Stimulated activated naive CD4-positive, alpha-beta T cell (primary cell): ENCODE measurements around the gene AUTS2.

ENCODE experiments used
- DNase-seq, 6 experiments: peaks; one replicate each; lab custom pipeline; 2025; lab: John Stamatoyannopoulos, UW

Gene AUTS2

GRCh38 chr7:69656890-69657289, 58.6 kb downstream of the AUTS2 start:
- no peak for DNase-seq

DNA sequence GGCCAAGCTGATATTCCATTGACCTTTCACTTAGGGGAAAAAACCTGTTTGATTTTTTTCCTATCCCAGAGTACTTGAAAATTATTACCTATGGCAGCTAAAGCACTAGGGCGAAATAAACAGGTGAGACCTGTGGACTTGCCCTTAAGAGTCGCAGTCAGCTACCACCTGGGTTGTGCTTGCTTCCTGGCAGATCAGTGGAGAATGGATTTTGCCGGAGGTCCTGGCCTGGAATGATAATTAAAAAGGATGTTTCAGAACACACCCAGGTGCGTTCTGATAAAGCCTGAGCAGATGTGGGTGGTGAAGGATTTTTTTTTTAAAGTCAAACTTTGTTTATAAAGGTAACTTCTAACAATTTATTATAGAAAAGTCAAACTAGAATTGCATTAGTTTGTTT, 59.1 kb downstream of the AUTS2 start:
- DNase-seq = no peak

GRCh38 chr7:69657985-69658384, 59.7 kb downstream of the AUTS2 start:
- no peak for DNase-seq

DNA sequence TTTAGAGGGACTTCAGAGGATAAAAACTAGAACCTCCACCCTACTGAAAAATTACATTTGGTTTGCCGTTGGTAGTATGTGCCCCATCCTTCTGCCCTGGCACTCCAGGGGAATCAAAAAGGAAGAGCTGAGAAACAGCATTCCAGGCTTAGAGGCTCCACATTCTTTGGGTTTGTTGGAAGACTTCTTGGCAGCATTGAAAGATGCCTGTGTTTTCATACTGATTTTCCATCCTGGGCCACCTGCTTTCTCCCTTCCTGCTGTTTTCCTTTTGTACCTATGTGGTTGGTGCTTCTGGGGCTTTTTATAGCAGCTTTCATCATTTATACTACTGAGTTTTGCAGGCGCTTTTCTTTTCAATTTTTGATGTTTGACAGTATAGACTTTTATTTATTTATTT, 61.7 kb downstream of the AUTS2 start:
- DNase-seq = no peak

DNA sequence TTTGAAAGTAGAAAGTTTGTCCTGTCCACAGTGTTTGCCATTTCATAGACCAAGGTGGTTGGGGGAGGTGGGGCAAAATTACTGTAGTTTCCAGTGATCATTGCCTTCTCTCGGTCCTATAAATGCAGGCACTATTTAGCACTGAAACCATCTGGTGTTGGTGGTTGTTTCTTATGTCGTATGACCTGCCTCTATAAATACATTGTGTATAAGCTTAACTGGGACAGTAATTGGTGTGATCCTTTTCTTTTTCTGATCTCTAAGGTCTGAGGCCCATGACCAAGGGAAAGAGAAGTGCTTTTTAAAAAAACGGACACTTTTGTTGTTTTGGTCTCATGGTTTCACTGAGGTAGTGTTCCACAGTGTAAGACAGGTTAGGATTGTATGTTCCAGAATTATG, 63.1 kb downstream of the AUTS2 start:
- DNase-seq = no peak

GRCh38 chr7:69663911-69664832, 65.9 kb downstream of the AUTS2 start:
- no peak for DNase-seq

- no peak for DNase-seq
These were observed 67.1 kb downstream of the AUTS2 start for GRCh38 chr7:69665369-69665768.

- no peak for DNase-seq
These were observed 70.1 kb downstream of the AUTS2 start for GRCh38 chr7:69668339-69668870.

DNA sequence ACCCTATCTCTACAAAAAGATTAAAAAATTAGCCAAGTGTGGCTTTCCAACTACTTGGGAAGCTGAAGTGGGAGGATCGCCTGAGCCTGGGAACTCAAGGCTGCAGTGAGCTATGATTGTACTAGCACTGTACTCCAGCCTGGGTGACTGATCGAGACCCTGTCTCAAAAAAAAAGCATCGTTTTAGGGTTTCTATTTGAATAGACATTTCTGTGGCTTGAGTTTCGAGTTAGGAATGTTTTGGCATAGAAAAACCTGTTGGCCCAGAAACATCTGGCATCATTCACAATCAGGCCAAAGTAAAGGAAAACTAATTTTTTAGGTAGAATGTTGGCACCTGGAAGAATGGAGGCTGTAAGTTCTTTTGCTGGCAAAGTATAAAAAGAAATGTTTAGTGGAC, 72.4 kb downstream of the AUTS2 start:
- no peak for DNase-seq

- DNase-seq = no peak
These were observed 74.8 kb downstream of the AUTS2 start for GRCh38 chr7:69673074-69673473.

- DNase-seq = no peak
These were observed 76.5 kb downstream of the AUTS2 start for GRCh38 chr7:69674701-69675182.

- DNase-seq = no peak
These were observed 78.0 kb downstream of the AUTS2 start for GRCh38 chr7:69676247-69676646.

GRCh38 chr7:69677054-69677852, 79.0 kb downstream of the AUTS2 start:
- DNase-seq = no peak

- no peak for DNase-seq
These were observed 79.7 kb downstream of the AUTS2 start for GRCh38 chr7:69677881-69678493.

GRCh38 chr7:69678494-69679187, 80.4 kb downstream of the AUTS2 start:
- no peak for DNase-seq

- DNase-seq = no peak
These were observed 82.9 kb downstream of the AUTS2 start for GRCh38 chr7:69681181-69681580.

DNA sequence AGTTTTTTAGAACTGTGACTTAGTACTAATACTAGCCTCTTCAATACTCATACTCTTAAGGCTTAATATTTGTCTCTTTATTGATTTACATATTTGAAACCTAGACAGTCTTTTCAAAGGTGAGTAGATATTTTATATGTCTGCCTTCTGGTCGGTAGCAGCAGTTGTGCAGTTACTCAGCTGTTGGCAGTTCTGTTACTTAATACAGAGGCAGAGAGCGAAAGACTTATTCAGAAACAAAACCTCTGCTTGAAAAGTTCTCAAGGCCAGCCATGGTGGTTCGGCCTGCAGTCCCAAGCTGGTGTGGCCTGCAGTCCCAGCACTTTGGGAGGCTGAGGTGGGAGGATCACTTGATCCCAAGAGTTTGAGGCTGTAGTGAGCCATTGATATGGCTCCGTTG, 84.2 kb downstream of the AUTS2 start:
- no peak for DNase-seq

DNA sequence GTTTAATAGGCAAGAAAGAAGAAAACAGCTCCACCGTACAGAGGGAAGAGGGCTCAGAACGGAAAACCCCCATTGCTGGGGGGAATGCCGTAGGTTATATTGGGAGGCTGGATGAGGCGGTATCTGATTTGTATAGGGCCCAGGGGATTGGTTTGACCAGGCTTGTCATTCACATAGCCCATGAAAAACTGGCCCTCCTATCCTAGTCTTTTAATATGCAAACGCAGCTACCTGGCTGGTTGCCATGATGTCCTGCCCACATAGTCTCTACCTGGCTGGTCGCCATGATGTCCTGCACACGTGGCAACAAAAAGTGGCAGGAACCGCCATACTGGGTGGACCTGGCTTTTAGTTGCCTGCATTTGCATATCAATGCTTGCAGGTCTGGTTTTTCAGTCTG, 84.7 kb downstream of the AUTS2 start:
- DNase-seq = no peak

DNA sequence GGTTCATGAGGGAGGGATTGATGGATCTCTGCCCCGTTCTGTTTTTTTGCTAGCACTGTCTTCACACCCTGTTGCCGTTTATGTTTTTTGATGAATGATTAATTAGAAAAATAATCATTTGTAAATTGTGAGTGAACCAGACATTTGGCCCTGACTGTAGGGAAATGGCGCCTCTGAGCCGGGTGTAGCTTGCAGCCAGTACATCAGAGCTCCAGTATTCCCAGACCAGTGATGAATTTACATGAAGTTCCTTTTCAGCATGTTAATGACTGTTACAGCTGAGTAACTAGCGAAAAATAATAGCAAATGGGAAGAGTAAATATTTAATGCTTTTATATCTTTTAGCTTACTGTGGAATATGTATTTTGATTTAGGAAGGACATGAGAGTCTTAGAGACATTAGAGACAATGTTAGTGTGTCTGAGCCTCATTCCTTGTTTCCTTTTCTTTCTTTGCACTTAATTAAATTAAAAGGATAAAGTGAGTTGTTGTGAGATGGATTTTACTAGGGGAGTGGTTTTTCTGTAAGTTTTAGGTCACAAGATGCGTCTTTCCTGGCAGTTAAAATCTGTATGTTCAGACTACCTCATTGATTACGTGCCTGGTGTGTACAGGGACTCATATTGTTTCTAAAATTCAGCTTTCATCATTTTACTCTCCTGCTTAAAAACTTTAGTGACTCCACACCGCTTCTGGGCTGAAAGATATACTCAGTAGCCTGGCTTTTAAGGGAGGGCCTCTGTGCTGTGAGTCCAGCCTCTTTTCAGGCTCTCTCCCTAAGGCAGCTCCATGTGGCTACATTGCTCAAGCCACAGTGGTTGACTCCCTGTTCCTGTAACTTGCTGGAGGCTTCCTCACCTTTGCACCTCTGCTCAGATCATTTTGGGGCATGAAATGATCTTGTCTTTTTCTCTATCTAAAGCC, 86.4 kb downstream of the AUTS2 start:
- DNase-seq = no peak

- DNase-seq = no peak
These were observed 87.0 kb downstream of the AUTS2 start for GRCh38 chr7:69685293-69685631.

GRCh38 chr7:69686366-69686765, 88.1 kb downstream of the AUTS2 start:
- DNase-seq = no peak
